ENCODE measurements around the gene GAB2. TPM values are rescaled to one million over a fixed set of nuclear protein-coding genes. Genes with fewer than 3 reads are reported as not detected.

GAB2 gene
- total and polyA plus RNA-seq, 2 of the 13 experiments (the other 11 are each of a cell fraction or from before 2014, with no cell fraction given): 4.1 to 8.6 TPM

DNA sequence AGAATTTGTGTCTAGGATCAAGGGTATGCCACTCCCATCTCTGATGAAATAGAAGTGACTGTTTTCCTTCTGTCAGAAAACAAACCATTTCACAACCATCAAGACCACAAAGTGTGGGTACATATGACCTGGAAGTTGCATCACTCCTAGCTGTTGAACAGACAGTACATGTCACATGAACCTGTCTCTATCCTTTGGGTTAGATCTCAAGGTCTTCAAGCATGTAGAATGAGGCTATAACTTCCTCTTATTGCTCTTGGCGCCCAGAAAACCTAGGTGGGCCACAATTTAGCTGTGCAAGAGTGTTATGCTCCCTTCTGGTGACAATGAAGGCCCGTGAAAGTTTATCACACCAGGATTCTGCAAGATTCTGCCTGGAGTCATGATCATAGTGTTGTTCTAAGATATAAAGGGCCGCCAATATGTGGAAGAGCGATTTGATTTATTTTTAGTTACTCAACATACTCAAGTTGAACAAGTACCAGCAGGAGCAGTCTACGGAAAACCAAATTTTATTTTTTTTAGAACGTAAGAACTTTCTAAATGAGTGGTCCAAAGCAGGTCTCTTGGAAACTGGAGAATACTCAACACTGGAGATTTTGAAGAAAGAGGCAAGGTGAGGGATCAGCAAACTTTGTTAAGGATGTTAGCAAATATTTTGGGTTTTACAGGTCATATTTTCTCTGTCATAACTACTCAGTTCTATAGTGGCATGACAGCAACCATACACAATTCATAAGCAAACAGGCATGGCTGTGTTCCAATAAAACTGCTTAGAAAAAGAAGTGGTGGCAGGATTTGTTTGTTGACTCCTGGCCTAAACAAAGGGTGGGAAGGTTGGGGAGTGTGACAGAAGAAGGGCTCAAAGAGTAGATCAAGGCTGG, 127.1 kb downstream of the GAB2 start (continued):
- TF ChIP-seq, protein P1, sequence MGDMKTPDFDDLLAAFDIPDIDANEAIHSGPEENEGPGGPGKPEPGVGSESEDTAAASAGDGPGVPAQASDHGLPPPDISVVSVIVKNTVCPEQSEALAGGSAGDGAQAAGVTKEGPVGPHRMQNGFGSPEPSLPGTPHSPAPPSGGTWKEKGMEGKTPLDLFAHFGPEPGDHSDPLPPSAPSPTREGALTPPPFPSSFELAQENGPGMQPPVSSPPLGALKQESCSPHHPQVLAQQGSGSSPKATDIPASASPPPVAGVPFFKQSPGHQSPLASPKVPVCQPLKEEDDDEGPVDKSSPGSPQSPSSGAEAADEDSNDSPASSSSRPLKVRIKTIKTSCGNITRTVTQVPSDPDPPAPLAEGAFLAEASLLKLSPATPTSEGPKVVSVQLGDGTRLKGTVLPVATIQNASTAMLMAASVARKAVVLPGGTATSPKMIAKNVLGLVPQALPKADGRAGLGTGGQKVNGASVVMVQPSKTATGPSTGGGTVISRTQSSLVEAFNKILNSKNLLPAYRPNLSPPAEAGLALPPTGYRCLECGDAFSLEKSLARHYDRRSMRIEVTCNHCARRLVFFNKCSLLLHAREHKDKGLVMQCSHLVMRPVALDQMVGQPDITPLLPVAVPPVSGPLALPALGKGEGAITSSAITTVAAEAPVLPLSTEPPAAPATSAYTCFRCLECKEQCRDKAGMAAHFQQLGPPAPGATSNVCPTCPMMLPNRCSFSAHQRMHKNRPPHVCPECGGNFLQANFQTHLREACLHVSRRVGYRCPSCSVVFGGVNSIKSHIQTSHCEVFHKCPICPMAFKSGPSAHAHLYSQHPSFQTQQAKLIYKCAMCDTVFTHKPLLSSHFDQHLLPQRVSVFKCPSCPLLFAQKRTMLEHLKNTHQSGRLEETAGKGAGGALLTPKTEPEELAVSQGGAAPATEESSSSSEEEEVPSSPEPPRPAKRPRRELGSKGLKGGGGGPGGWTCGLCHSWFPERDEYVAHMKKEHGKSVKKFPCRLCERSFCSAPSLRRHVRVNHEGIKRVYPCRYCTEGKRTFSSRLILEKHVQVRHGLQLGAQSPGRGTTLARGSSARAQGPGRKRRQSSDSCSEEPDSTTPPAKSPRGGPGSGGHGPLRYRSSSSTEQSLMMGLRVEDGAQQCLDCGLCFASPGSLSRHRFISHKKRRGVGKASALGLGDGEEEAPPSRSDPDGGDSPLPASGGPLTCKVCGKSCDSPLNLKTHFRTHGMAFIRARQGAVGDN (CRISPR knock-in tag; IDR thresholded peaks at IDR 0.05): no peak
- TF ChIP-seq MTA1 (CRISPR knock-in tag; IDR thresholded peaks at IDR 0.05; ENCODE audit: borderline replicate concordance) (peak; percentile 49; the same call in 1 of the 2 replicates), HNRNPK (IDR thresholded peaks at IDR 0.05; ENCODE audit: low read depth, low read length, poor library complexity, severe bottlenecking) (no peak), PRMT3 (CRISPR knock-in tag; IDR thresholded peaks at IDR 0.05; ENCODE audit: borderline replicate concordance, low read depth) (0 out of 2 replicates have a peak, but pooled peaks have one; percentile 61), ETV5 (CRISPR knock-in tag; IDR thresholded peaks at IDR 0.05; ENCODE audit: borderline replicate concordance) (peak; percentile 97), ZNF12 (CRISPR knock-in tag; IDR thresholded peaks at IDR 0.05) (peak; percentile 96), KAT7 (CRISPR knock-in tag; IDR thresholded peaks at IDR 0.05; ENCODE audit: borderline replicate concordance) (peak; percentile 92)
- TF ChIP-seq, protein P2, sequence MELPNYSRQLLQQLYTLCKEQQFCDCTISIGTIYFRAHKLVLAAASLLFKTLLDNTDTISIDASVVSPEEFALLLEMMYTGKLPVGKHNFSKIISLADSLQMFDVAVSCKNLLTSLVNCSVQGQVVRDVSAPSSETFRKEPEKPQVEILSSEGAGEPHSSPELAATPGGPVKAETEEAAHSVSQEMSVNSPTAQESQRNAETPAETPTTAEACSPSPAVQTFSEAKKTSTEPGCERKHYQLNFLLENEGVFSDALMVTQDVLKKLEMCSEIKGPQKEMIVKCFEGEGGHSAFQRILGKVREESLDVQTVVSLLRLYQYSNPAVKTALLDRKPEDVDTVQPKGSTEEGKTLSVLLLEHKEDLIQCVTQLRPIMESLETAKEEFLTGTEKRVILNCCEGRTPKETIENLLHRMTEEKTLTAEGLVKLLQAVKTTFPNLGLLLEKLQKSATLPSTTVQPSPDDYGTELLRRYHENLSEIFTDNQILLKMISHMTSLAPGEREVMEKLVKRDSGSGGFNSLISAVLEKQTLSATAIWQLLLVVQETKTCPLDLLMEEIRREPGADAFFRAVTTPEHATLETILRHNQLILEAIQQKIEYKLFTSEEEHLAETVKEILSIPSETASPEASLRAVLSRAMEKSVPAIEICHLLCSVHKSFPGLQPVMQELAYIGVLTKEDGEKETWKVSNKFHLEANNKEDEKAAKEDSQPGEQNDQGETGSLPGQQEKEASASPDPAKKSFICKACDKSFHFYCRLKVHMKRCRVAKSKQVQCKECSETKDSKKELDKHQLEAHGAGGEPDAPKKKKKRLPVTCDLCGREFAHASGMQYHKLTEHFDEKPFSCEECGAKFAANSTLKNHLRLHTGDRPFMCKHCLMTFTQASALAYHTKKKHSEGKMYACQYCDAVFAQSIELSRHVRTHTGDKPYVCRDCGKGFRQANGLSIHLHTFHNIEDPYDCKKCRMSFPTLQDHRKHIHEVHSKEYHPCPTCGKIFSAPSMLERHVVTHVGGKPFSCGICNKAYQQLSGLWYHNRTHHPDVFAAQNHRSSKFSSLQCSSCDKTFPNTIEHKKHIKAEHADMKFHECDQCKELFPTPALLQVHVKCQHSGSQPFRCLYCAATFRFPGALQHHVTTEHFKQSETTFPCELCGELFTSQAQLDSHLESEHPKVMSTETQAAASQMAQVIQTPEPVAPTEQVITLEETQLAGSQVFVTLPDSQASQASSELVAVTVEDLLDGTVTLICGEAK (IDR thresholded peaks at IDR 0.05): no peak
- TF ChIP-seq, protein P2 (CRISPR knock-in tag; IDR thresholded peaks at IDR 0.05): peak; percentile 27; the same call in 1 of the 2 replicates
- TF ChIP-seq, protein P3, sequence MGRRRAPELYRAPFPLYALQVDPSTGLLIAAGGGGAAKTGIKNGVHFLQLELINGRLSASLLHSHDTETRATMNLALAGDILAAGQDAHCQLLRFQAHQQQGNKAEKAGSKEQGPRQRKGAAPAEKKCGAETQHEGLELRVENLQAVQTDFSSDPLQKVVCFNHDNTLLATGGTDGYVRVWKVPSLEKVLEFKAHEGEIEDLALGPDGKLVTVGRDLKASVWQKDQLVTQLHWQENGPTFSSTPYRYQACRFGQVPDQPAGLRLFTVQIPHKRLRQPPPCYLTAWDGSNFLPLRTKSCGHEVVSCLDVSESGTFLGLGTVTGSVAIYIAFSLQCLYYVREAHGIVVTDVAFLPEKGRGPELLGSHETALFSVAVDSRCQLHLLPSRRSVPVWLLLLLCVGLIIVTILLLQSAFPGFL (CRISPR knock-in tag; IDR thresholded peaks at IDR 0.05): no peak
- TF ChIP-seq, protein P4, sequence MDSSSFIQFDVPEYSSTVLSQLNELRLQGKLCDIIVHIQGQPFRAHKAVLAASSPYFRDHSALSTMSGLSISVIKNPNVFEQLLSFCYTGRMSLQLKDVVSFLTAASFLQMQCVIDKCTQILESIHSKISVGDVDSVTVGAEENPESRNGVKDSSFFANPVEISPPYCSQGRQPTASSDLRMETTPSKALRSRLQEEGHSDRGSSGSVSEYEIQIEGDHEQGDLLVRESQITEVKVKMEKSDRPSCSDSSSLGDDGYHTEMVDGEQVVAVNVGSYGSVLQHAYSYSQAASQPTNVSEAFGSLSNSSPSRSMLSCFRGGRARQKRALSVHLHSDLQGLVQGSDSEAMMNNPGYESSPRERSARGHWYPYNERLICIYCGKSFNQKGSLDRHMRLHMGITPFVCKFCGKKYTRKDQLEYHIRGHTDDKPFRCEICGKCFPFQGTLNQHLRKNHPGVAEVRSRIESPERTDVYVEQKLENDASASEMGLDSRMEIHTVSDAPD (CRISPR knock-in tag; IDR thresholded peaks at IDR 0.05): no peak; the same call in 1 of the 2 replicates
